ENCODE results near the gene ADAT1.

DNA sequence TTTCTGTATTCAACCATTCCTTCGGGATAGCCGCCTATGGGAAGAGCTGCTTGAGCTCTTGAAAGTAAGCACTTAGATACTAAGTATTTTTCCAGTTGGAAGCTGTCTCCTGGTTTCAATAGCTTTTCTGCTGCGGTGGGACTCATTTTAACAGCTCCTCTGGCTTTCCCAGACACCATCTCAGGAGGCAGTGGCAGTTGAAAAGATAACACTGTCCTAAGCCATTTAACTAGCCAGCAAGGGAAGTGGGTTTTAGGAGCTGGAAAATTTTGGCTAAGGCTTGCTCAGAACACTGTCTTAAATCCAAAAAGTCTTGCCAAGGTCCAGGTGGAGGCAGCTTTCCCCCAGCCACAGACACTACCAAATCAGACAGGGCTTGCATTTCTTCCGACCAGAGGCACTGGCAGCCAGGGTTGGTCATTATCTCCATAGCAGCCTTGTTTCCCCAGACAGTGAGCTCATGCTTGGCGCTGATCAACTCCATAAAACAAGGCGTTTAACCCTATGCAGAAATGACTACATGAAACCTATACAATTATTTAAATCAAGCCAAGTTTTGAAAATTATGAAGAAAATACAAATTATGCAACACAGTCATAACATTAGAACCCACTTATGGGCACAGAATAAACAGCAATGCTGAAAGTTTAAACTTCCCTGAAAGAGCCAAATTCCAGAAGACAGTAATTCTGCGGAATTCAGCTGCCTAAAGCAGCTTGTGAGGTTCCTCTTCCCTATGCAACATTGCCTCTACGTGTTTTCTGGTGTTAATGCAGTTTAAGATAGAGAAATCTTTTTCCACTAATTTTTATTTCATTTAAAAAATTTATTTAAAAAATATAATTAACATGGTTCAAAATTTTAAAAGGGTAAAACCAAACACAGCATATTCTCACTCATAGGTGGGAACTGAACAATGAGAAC, 31.9 kb downstream of the ADAT1 start:
- TF ChIP-seq MEF2A (IDR thresholded peaks at IDR 0.05; ENCODE audit: insufficient read depth, low read depth, low read length) (no peak), POLR2A (IDR thresholded peaks at IDR 0.05; ENCODE audit: low read depth, low read length) (no peak), TAF1 (IDR thresholded peaks at IDR 0.05; ENCODE audit: borderline replicate concordance, low read depth, low read length) (no peak)
- TF ChIP-seq, protein P1, sequence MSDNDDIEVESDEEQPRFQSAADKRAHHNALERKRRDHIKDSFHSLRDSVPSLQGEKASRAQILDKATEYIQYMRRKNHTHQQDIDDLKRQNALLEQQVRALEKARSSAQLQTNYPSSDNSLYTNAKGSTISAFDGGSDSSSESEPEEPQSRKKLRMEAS (IDR thresholded peaks at IDR 0.05; ENCODE audit: low read depth, low read length): no peak
- TF ChIP-seq, protein P2, sequence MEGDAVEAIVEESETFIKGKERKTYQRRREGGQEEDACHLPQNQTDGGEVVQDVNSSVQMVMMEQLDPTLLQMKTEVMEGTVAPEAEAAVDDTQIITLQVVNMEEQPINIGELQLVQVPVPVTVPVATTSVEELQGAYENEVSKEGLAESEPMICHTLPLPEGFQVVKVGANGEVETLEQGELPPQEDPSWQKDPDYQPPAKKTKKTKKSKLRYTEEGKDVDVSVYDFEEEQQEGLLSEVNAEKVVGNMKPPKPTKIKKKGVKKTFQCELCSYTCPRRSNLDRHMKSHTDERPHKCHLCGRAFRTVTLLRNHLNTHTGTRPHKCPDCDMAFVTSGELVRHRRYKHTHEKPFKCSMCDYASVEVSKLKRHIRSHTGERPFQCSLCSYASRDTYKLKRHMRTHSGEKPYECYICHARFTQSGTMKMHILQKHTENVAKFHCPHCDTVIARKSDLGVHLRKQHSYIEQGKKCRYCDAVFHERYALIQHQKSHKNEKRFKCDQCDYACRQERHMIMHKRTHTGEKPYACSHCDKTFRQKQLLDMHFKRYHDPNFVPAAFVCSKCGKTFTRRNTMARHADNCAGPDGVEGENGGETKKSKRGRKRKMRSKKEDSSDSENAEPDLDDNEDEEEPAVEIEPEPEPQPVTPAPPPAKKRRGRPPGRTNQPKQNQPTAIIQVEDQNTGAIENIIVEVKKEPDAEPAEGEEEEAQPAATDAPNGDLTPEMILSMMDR (IDR thresholded peaks at IDR 0.05 in 2 of 3, conservative IDR thresholded peaks at IDR 0.05 in 1 of 3; ENCODE audit: control insufficient read depth in 2 of 3, extremely low read depth in 1 of 3, insufficient read depth in 1 of 3, low read depth in 3 of 3, low read length in 3 of 3): no peak

Measured in GM12878 (cell line).